Cardiac fibroblast (primary cell): ENCODE measurements around the gene RPS6KA3.

Experiments used
- DNase-seq, 2 donors: peaks; one replicate each; pipeline versions ENCODE4 v3.0.0 to v3.0.0-alpha.2; 2010; ENCODE audit warnings: low read depth in 2 of 2
- H3K4me3 ChIP-seq, 2 donors: replicated peaks in 1 of 2; 1 replicate in 1 of 2; 2 replicates in 1 of 2; pipeline ENCODE4 v1.5.1; 2011; ENCODE audit warnings: low read depth in 2 of 2, low read length in 2 of 2, mild to moderate bottlenecking in 2 of 2, moderate library complexity in 1 of 2
- CTCF ChIP-seq: IDR thresholded peaks from one replicate; pipeline ENCODE4 v1.5.1; 2011; ENCODE audit warnings: low read depth, mild to moderate bottlenecking, low read length, inconsistent platforms

RPS6KA3 gene

GRCh38 chrX:20217271-20217670 lies 49.4 kb downstream of the RPS6KA3 start:
- H3K4me3 ChIP-seq: peak overlapping the region in 1 of 2 donors; percentile 35
- DNase-seq: peak; percentile 66 to 79
- TF ChIP-seq CTCF: no peak

GRCh38 chrX:20215565-20215964 lies 51.1 kb downstream of the RPS6KA3 start:
- H3K4me3 ChIP-seq: no peak overlapping the region
- no peak for DNase-seq
- TF ChIP-seq CTCF: no peak

GRCh38 chrX:20212486-20213089 lies 54.1 kb downstream of the RPS6KA3 start:
- DNase-seq: no peak
- no peak for TF ChIP-seq CTCF
- H3K4me3 ChIP-seq: no peak overlapping the region

- no peak for DNase-seq
- TF ChIP-seq CTCF: no peak
- H3K4me3 ChIP-seq: no peak overlapping the region
These were observed 55.4 kb downstream of the RPS6KA3 start for GRCh38 chrX:20211261-20211786.

- no peak for DNase-seq
- no peak for TF ChIP-seq CTCF
- H3K4me3 ChIP-seq: no peak overlapping the region
These were observed 60.6 kb downstream of the RPS6KA3 start for GRCh38 chrX:20205927-20206708.

- no peak overlapping the region for H3K4me3 ChIP-seq
- TF ChIP-seq CTCF: no peak
- no peak for DNase-seq
These were observed 62.4 kb downstream of the RPS6KA3 start for GRCh38 chrX:20204351-20204750.
